H9 (cell line): Measurements from ENCODE around the gene KRTAP19-8. TPM values are rescaled to one million over a fixed set of nuclear protein-coding genes. Genes with fewer than 3 reads are reported as not detected.
A peak's percentile ranks its signal among the peaks of the same experiment; 100 is the strongest.

Experiments
- DNase-seq: peaks from one replicate; pipeline ENCODE4 v3.0.0-alpha.2; 2017
- H2AFZ ChIP-seq: one replicate; pipeline ENCODE4 v1.6.1; 2013; ENCODE audit warnings: mild to moderate bottlenecking, low read length, control low read depth, moderate library complexity
- H2AK5ac ChIP-seq: 2 replicates; pipeline ENCODE4 v1.6.1; 2013; ENCODE audit warnings: low read length, control low read depth, mixed read lengths; ENCODE audit not compliant: insufficient read length
- H2BK120ac ChIP-seq: one replicate; pipeline ENCODE4 v1.6.1; 2013; ENCODE audit warnings: low read depth, mild to moderate bottlenecking, low read length, control low read depth, inconsistent platforms; ENCODE audit not compliant: poor library complexity, severe bottlenecking
- H2BK12ac ChIP-seq: 2 replicates; pipeline ENCODE4 v1.6.1; 2013; ENCODE audit warnings: low read length, control low read depth, mixed read lengths, low read depth; ENCODE audit not compliant: insufficient read length
- H2BK15ac ChIP-seq: 2 replicates; pipeline ENCODE4 v1.6.1; 2013; ENCODE audit warnings: low read depth, low read length, control low read depth
- H2BK20ac ChIP-seq: one replicate; pipeline ENCODE4 v1.6.1; 2013; ENCODE audit warnings: low read depth, mild to moderate bottlenecking, low read length, control low read depth, inconsistent platforms; ENCODE audit not compliant: poor library complexity, severe bottlenecking
- H2BK5ac ChIP-seq: 2 replicates; pipeline ENCODE4 v1.6.1; 2013; ENCODE audit warnings: low read length, control low read depth, mixed read lengths; ENCODE audit not compliant: insufficient read length
- H3K14ac ChIP-seq: 2 replicates; pipeline ENCODE4 v1.6.1; 2013; ENCODE audit warnings: low read length, control low read depth; ENCODE audit not compliant: insufficient read depth
- H3K18ac ChIP-seq: 2 replicates; pipeline ENCODE4 v1.6.1; 2013; ENCODE audit warnings: low read depth, mild to moderate bottlenecking, mixed read lengths, low read length, control low read depth; ENCODE audit not compliant: insufficient read length
- H3K23ac ChIP-seq: 2 replicates; pipeline ENCODE4 v1.6.1; 2013; ENCODE audit warnings: low read length, control low read depth, mixed read lengths, low read depth; ENCODE audit not compliant: insufficient read length
- H3K23me2 ChIP-seq: 2 replicates; pipeline ENCODE4 v1.6.1; 2013; ENCODE audit warnings: low read depth, mild to moderate bottlenecking, mixed read lengths, low read length, control low read depth; ENCODE audit not compliant: insufficient read length, poor library complexity, severe bottlenecking
- H3K27ac ChIP-seq: 2 replicates; pipeline ENCODE4 v1.5.1; 2013; ENCODE audit warnings: low read length, control low read depth, mixed read lengths, low read depth; ENCODE audit not compliant: insufficient read length
- H3K27me3 ChIP-seq: 2 replicates; pipeline ENCODE4 v1.6.1; 2013; ENCODE audit warnings: low read length, control low read depth, inconsistent platforms; ENCODE audit not compliant: insufficient read depth
- H3K4ac ChIP-seq: 2 replicates; pipeline ENCODE4 v1.6.1; 2013; ENCODE audit warnings: low read depth, mild to moderate bottlenecking, control low read depth, inconsistent platforms, low read length, moderate library complexity
- H3K4me1 ChIP-seq: 2 replicates; pipeline ENCODE4 v1.6.1; 2013; ENCODE audit warnings: low read length, control low read depth, inconsistent platforms; ENCODE audit not compliant: insufficient read depth
- H3K4me2 ChIP-seq: 2 replicates; pipeline ENCODE4 v1.6.1; 2013; ENCODE audit warnings: low read length, control low read depth, mixed read lengths; ENCODE audit not compliant: insufficient read length, insufficient read depth
- H3K56ac ChIP-seq: 2 replicates; pipeline ENCODE4 v1.6.1; 2013; ENCODE audit warnings: low read depth, mild to moderate bottlenecking, mixed read lengths, low read length, control low read depth; ENCODE audit not compliant: insufficient read length
- H3K79me1 ChIP-seq: 2 replicates; pipeline ENCODE4 v1.6.1; 2013; ENCODE audit warnings: low read depth, mild to moderate bottlenecking, moderate library complexity, low read length, control low read depth, inconsistent platforms; ENCODE audit not compliant: insufficient read depth, poor library complexity, severe bottlenecking
- H3K79me2 ChIP-seq: 2 replicates; pipeline ENCODE4 v1.6.1; 2013; ENCODE audit warnings: low read length, control low read depth, inconsistent platforms; ENCODE audit not compliant: insufficient read depth
- H3K9ac ChIP-seq: 2 replicates; pipeline ENCODE4 v1.6.1; 2013; ENCODE audit warnings: low read length, control low read depth, mixed read lengths; ENCODE audit not compliant: insufficient read length; ENCODE audit errors: extremely low read depth
- H3K9me3 ChIP-seq: one replicate; pipeline ENCODE4 v1.6.1; 2013; ENCODE audit warnings: low read depth, low read length, inconsistent platforms; ENCODE audit not compliant: control insufficient read depth
- H3T11ph ChIP-seq: one replicate; pipeline ENCODE4 v1.6.1; 2013; ENCODE audit warnings: mild to moderate bottlenecking, low read length, control low read depth, inconsistent platforms
- H4K20me1 ChIP-seq: one replicate; pipeline ENCODE4 v1.6.1; 2013; ENCODE audit not compliant: control insufficient read depth, insufficient read length, insufficient read depth
- H4K5ac ChIP-seq: 2 replicates; pipeline ENCODE4 v1.6.1; 2013; ENCODE audit warnings: low read depth, mild to moderate bottlenecking, mixed read lengths, low read length, control low read depth; ENCODE audit not compliant: insufficient read length
- H4K8ac ChIP-seq: replicated peaks from 2 replicates; pipeline ENCODE4 v1.6.1; 2013; ENCODE audit warnings: low read length, control low read depth, mixed read lengths, low read depth; ENCODE audit not compliant: insufficient read length
- H4K91ac ChIP-seq: 2 replicates; pipeline ENCODE4 v1.6.1; 2013; ENCODE audit warnings: low read depth, mild to moderate bottlenecking, moderate library complexity, mixed read lengths, low read length, control low read depth; ENCODE audit not compliant: insufficient read length
- H3K27ac Mint-ChIP-seq, 3 experiments: 2 replicates in 2 of 3; 3 replicates in 1 of 3; pipeline ENCODE4 v1.8.0; 2020 to 2021; ENCODE audit warnings: mixed read lengths in 3 of 3, mild to moderate bottlenecking in 1 of 3, moderate library complexity in 1 of 3
- H3K27me3 Mint-ChIP-seq: 2 replicates; pipeline ENCODE4 v1.8.0; 2021; ENCODE audit warnings: low read depth, mild to moderate bottlenecking, moderate library complexity, mixed read lengths
- H3K36me3 Mint-ChIP-seq, 3 experiments: 2 replicates in 2 of 3; 3 replicates in 1 of 3; pipeline ENCODE4 v1.8.0; 2020 to 2021; ENCODE audit warnings: low read depth in 3 of 3, mixed read lengths in 3 of 3; ENCODE audit not compliant: insufficient read depth in 1 of 3
- H3K4me1 Mint-ChIP-seq, 2 experiments: 2 replicates each; pipeline ENCODE4 v1.8.0; 2020; ENCODE audit warnings: mixed read lengths in 2 of 2
- H3K4me3 Mint-ChIP-seq, 2 experiments: 2 replicates in 1 of 2; 3 replicates in 1 of 2; pipeline ENCODE4 v1.8.0; 2020 to 2021; ENCODE audit warnings: mild to moderate bottlenecking in 2 of 2, mixed read lengths in 2 of 2, moderate library complexity in 1 of 2
- H3K9me3 Mint-ChIP-seq, 2 experiments: 2 replicates in 1 of 2; 3 replicates in 1 of 2; pipeline ENCODE4 v1.8.0; 2020; ENCODE audit warnings: mild to moderate bottlenecking in 2 of 2, mixed read lengths in 2 of 2, moderate library complexity in 1 of 2
- WGBS: extraction: QIAGEN DNeasy Blood & Tissue Kit; methylation state at CpG from one replicate; pipeline ENCODE4 v1.1.7; 2013; ENCODE audit warnings: missing lambda C conversion rate, low lambda C conversion rate, mixed read lengths; ENCODE audit not compliant: insufficient read length; ENCODE audit errors: extremely low coverage; 5-methylcytosine and 5-hydroxymethylcytosine counted together
- total RNA-seq: library from RNA; stranded (reverse); gene quantifications from 2 replicates; pipeline ENCODE4 v1.2.1, GENCODE V29; 2021
- TF ChIP-seq, protein P1 (sequence below): fragments of 200-600 bp; sonication (generic); conservative IDR thresholded peaks from 3 replicates; pipeline ENCODE4 v1.8.0; 2021; ENCODE audit warnings: antibody characterized with exemption, mild to moderate bottlenecking

Gene KRTAP19-8
- total RNA-seq, 1 experiment from 2014 or later, result not detected

DNA sequence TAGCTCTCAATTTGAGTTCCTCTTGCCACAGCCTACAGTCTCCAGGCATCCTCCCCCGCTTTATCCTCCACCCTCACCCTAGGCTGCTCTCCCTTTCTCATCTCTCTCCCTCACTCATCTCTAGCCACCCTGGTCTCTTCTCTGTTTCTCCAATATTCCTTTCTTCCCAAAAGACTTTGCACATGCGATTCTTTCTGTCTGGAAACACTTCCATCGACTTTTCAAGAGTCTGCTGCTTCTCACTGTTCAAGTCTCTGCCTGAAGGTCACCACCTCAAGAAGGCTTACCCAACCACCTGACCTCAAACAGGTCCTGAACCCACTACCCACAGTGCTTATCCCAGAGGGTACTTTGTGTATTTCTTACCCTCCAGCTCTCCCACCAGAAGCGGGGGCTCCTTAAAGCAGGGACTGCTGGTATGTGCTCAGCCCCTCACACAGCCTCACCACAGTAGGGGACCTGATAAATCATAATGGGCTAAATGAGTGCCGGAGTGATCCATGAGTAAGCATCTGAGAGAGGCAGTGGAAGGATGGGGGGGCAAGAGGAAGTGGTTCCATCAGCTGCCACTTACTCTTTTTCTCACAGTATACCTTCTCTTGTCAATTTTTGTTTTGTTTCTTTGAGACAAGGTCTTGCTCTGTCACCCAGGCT is 14.3 kb upstream of the KRTAP19-8 start:
- Histone ChIP-seq H4K5ac (no peak overlapping the region), H3K9ac (no peak overlapping the region), H3K14ac (no peak overlapping the region), H3K56ac (no peak overlapping the region), H4K91ac (no peak overlapping the region), H3K79me2 (no peaks in the 10 kb centered on the region), H2AFZ (no peak overlapping the region), H2BK15ac (no peak overlapping the region), H3K4me2 (no peak overlapping the region), H2AK5ac (no peak overlapping the region), H2BK20ac (no peak overlapping the region), H3T11ph (no peak overlapping the region), H2BK5ac (no peak overlapping the region), H3K4me1 (no peaks in the 10 kb centered on the region; the same call in 1 of the 2 replicates), H3K9me3 (no peaks in the 10 kb centered on the region), H2BK12ac (no peak overlapping the region), H4K8ac (no peak overlapping the region), H3K4ac (no peak overlapping the region), H3K27me3 (no peaks in the 10 kb centered on the region), H3K27ac (no peak overlapping the region), H3K23me2 (no peaks in the 10 kb centered on the region), H2BK120ac (no peak overlapping the region), H3K79me1 (no peaks in the 10 kb centered on the region), H3K23ac (no peak overlapping the region), H4K20me1 (no peaks in the 10 kb centered on the region), H3K18ac (no peak overlapping the region)
- no peaks in the 10 kb centered on the region; a peak in 2 of 5 replicates for H3K9me3 Mint-ChIP-seq
- WGBS, result no CpG with 5 or more reads among the region's 5 CpGs
- H3K36me3 Mint-ChIP-seq, result no peaks in the 10 kb centered on the region; a peak in 2 of 7 replicates
- no peaks in the 10 kb centered on the region; the same call in none of the 2 replicates for H3K27me3 Mint-ChIP-seq
- peaks cover 5 to 10% of the 10 kb centered on the region in 2 experiments for H3K4me1 Mint-ChIP-seq
- TF ChIP-seq, protein P1, sequence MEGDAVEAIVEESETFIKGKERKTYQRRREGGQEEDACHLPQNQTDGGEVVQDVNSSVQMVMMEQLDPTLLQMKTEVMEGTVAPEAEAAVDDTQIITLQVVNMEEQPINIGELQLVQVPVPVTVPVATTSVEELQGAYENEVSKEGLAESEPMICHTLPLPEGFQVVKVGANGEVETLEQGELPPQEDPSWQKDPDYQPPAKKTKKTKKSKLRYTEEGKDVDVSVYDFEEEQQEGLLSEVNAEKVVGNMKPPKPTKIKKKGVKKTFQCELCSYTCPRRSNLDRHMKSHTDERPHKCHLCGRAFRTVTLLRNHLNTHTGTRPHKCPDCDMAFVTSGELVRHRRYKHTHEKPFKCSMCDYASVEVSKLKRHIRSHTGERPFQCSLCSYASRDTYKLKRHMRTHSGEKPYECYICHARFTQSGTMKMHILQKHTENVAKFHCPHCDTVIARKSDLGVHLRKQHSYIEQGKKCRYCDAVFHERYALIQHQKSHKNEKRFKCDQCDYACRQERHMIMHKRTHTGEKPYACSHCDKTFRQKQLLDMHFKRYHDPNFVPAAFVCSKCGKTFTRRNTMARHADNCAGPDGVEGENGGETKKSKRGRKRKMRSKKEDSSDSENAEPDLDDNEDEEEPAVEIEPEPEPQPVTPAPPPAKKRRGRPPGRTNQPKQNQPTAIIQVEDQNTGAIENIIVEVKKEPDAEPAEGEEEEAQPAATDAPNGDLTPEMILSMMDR, result no peak
- no peak overlapping the region for H3K27ac Mint-ChIP-seq
- no peak overlapping the region for H3K4me3 Mint-ChIP-seq
- peak; percentile 30 for DNase-seq
